IMR-90 (cell line): ENCODE results near the gene SHROOM4. TPM values are rescaled to one million over a fixed set of nuclear protein-coding genes. Genes with fewer than 3 reads are reported as not detected.

ENCODE experiments used
- ATAC-seq: fragments of 200-7000 bp; cut with Tn5 transposase; 2 replicates; pipeline ENCODE4 v1.9.1; 2020; ENCODE audit warnings: low read depth, mild to moderate bottlenecking, moderate library complexity
- BruUV-seq: library from RNA; stranded (reverse); fragments of 400-500 nt; replicated peaks from 2 replicates; lab custom pipeline; 2021; lab: Mats Ljungman, UMichigan
- CTCF ChIA-PET: fragments of 300-600 bp; formaldehyde crosslinking; extraction: SDS; loops from one replicate; lab custom pipeline; 2021; ENCODE audit warnings: antibody characterized with exemption; lab: Yijun Ruan, JAX
- POLR2A ChIA-PET: fragments of 300-600 bp; sonication (Branson Sonifier 250); formaldehyde crosslinking; loops from one replicate; lab custom pipeline; 2022; ENCODE audit warnings: antibody characterized with exemption; ENCODE audit not compliant: unreplicated experiment; lab: Charles Lee
- DNase-seq: peaks from one replicate; pipeline ENCODE4 v3.0.0; 2013
- H2AFZ ChIP-seq: replicated peaks from 2 replicates; pipeline ENCODE3; 2013; ENCODE audit warnings: low read length, mild to moderate bottlenecking; ENCODE audit not compliant: poor library complexity
- H2AK5ac ChIP-seq: 2 replicates; pipeline ENCODE4 v1.6.1; 2013; ENCODE audit warnings: low read depth, low read length, inconsistent platforms
- H2AK9ac ChIP-seq: replicated peaks from 2 replicates; pipeline ENCODE3; 2013; ENCODE audit warnings: mild to moderate bottlenecking, low read depth, low read length, moderate library complexity; ENCODE audit not compliant: poor library complexity
- H2BK120ac ChIP-seq: 2 replicates; pipeline ENCODE4 v1.6.1; 2013; ENCODE audit warnings: low read depth, low read length, inconsistent platforms
- H2BK15ac ChIP-seq: 3 replicates; pipeline ENCODE4 v1.6.1; 2013; ENCODE audit warnings: low read depth, low read length, inconsistent platforms
- H2BK20ac ChIP-seq: 2 replicates; pipeline ENCODE4 v1.6.1; 2013; ENCODE audit warnings: low read depth, mild to moderate bottlenecking, inconsistent platforms, low read length, moderate library complexity
- H2BK5ac ChIP-seq: 2 replicates; pipeline ENCODE4 v1.6.1; 2013; ENCODE audit warnings: mild to moderate bottlenecking, low read depth, low read length, inconsistent platforms; ENCODE audit not compliant: poor library complexity, severe bottlenecking
- H3K14ac ChIP-seq: replicated peaks from 2 replicates; pipeline ENCODE4 v1.6.1; 2013; ENCODE audit warnings: low read depth, low read length, inconsistent platforms
- H3K18ac ChIP-seq: 2 replicates; pipeline ENCODE4 v1.6.1; 2013; ENCODE audit warnings: low read depth, low read length, control low read depth
- H3K23ac ChIP-seq: 2 replicates; pipeline ENCODE4 v1.6.1; 2013; ENCODE audit warnings: low read depth, low read length, inconsistent platforms
- H3K27ac ChIP-seq: 2 replicates; pipeline ENCODE4 v1.5.1; 2013; ENCODE audit warnings: mild to moderate bottlenecking, control low read depth, low read length; ENCODE audit not compliant: insufficient read depth
- H3K27me3 ChIP-seq: 2 replicates; pipeline ENCODE4 v1.6.1; 2013; ENCODE audit warnings: low read length; ENCODE audit not compliant: control insufficient read depth, insufficient read depth
- H3K36me3 ChIP-seq: 2 replicates; pipeline ENCODE4 v1.6.1; 2013; ENCODE audit warnings: low read length, mixed read lengths; ENCODE audit not compliant: control insufficient read depth, insufficient read depth
- H3K4ac ChIP-seq: 2 replicates; pipeline ENCODE4 v1.6.1; 2013; ENCODE audit warnings: low read depth, low read length, inconsistent platforms
- H3K4me1 ChIP-seq: 2 replicates; pipeline ENCODE4 v1.6.1; 2013; ENCODE audit warnings: low read length, mixed read lengths; ENCODE audit not compliant: control insufficient read depth, insufficient read depth
- H3K4me2 ChIP-seq: 2 replicates; pipeline ENCODE4 v1.6.1; 2013; ENCODE audit warnings: low read depth, mild to moderate bottlenecking, control low read depth, low read length, moderate library complexity
- H3K4me3 ChIP-seq: 2 replicates; pipeline ENCODE4 v1.5.1; 2013; ENCODE audit warnings: low read depth, mild to moderate bottlenecking, control low read depth, low read length, moderate library complexity; ENCODE audit not compliant: insufficient read depth
- H3K56ac ChIP-seq: 2 replicates; pipeline ENCODE4 v1.6.1; 2013; ENCODE audit warnings: low read length, inconsistent platforms; ENCODE audit not compliant: insufficient read depth; ENCODE audit errors: extremely low read depth
- H3K79me1 ChIP-seq, 2 experiments: 2 replicates each; pipeline ENCODE4 v1.6.1; 2013; ENCODE audit warnings: low read length in 2 of 2, inconsistent platforms in 1 of 2, low read depth in 1 of 2
- H3K9ac ChIP-seq: 2 replicates; pipeline ENCODE4 v1.6.1; 2013; ENCODE audit warnings: low read depth, low read length, control low read depth
- H3K9me1 ChIP-seq: 2 replicates; pipeline ENCODE4 v1.6.1; 2013; ENCODE audit warnings: low read length, inconsistent platforms; ENCODE audit not compliant: insufficient read depth
- H3K9me3 ChIP-seq: 2 replicates; pipeline ENCODE4 v1.6.1; 2013; ENCODE audit warnings: low read length; ENCODE audit not compliant: control insufficient read depth, insufficient read depth
- H4K20me1 ChIP-seq: 2 replicates; pipeline ENCODE4 v1.6.1; 2013; ENCODE audit warnings: low read length, inconsistent platforms; ENCODE audit not compliant: insufficient read depth
- H4K5ac ChIP-seq: 2 replicates; pipeline ENCODE4 v1.6.1; 2013; ENCODE audit warnings: mild to moderate bottlenecking, low read depth, low read length, control low read depth
- H4K8ac ChIP-seq, 2 experiments: 2 replicates each; pipeline ENCODE4 v1.6.1; 2013; ENCODE audit warnings: low read depth in 2 of 2, low read length in 2 of 2, control low read depth in 1 of 2, inconsistent platforms in 1 of 2
- H4K91ac ChIP-seq: 2 replicates; pipeline ENCODE4 v1.6.1; 2013; ENCODE audit warnings: low read depth, low read length, inconsistent platforms; ENCODE audit not compliant: insufficient read depth
- BHLHE40 ChIP-seq: fragments of 150-350 bp; IDR thresholded peaks from 2 replicates; pipeline ENCODE4 v1.6.1; 2016; ENCODE audit warnings: mild to moderate bottlenecking, low read depth, low read length
- CEBPB ChIP-seq: IDR thresholded peaks from 2 replicates; pipeline ENCODE4 v1.6.1; 2012; ENCODE audit warnings: low read depth, low read length, improper control_type of control experiment
- CHD1 ChIP-seq: IDR thresholded peaks from 2 replicates; pipeline ENCODE4 v1.6.1; 2012; ENCODE audit warnings: low read depth, low read length, improper control_type of control experiment
- FOS ChIP-seq: fragments of 150-350 bp; IDR thresholded peaks from 2 replicates; pipeline ENCODE4 v1.6.1; 2016; ENCODE audit warnings: low read depth, low read length
- MAFK ChIP-seq: IDR thresholded peaks from 2 replicates; pipeline ENCODE4 v1.6.1; 2012; ENCODE audit warnings: low read depth, low read length, improper control_type of control experiment
- MAZ ChIP-seq: IDR thresholded peaks from 2 replicates; pipeline ENCODE4 v1.6.1; 2012; ENCODE audit warnings: low read depth, mild to moderate bottlenecking, low read length, improper control_type of control experiment, moderate library complexity, borderline replicate concordance
- NFE2L2 ChIP-seq: fragments of 150-350 bp; IDR thresholded peaks from 2 replicates; pipeline ENCODE4 v1.6.1; 2016; ENCODE audit warnings: low read depth, mild to moderate bottlenecking, low read length
- RAD21 ChIP-seq: IDR thresholded peaks from 2 replicates; pipeline ENCODE4 v1.6.1; 2012; ENCODE audit warnings: low read length, improper control_type of control experiment
- RCOR1 ChIP-seq: IDR thresholded peaks from 2 replicates; pipeline ENCODE4 v1.6.1; 2012; ENCODE audit warnings: mild to moderate bottlenecking, low read length, improper control_type of control experiment; ENCODE audit not compliant: insufficient replicate concordance
- RFX5 ChIP-seq: IDR thresholded peaks from 2 replicates; pipeline ENCODE4 v1.8.0; 2012; ENCODE audit warnings: low read depth, mild to moderate bottlenecking, low read length, moderate library complexity
- WGBS, 2 experiments: methylation state at CpG; one replicate each; pipeline versions ENCODE4 v1.1.5 to v1.1.7; 2013; ENCODE audit warnings: missing lambda C conversion rate in 2 of 2; ENCODE audit not compliant: insufficient read length in 1 of 2; ENCODE audit errors: extremely low coverage in 2 of 2; 5-methylcytosine and 5-hydroxymethylcytosine counted together
- dilution Hi-C: fragments of 300-500 bp; cut with HindIII; formaldehyde crosslinking; loops from one replicate; pipeline ENCODE4 v1.14.3; 2018; ENCODE audit warnings: low sequenced_read_pairs; ENCODE audit not compliant: unreplicated experiment
- in situ Hi-C: fragments of 300-500 bp; cut with MboI; formaldehyde crosslinking; loops from 3 replicates; pipeline ENCODE4 v1.14.3; 2019; ENCODE audit warnings: low sequenced_read_pairs, inconsistent platforms, mixed read lengths
- intact Hi-C: fragments of 100-400 bp; cut with micrococcal nuclease; formaldehyde crosslinking; loops from 2 replicates; pipeline ENCODE4 v1.10.0; 2022
- polyA plus RNA-seq, 3 experiments: library from polyadenylated mRNA; depleted of rRNA; stranded (reverse); fragments of >200 nt; gene quantifications; 2 replicates each; pipeline ENCODE4 v1.2.3, GENCODE V29; 2012; ENCODE audit warnings: low replicate concordance in 1 of 3
- total RNA-seq: library from RNA; depleted of rRNA; stranded (reverse); fragments of >200 nt; gene quantifications from 2 replicates; pipeline ENCODE4 v1.2.3, GENCODE V29; 2012
- TF ChIP-seq, protein P1 (sequence below): conservative IDR thresholded peaks from 2 replicates; pipeline ENCODE4 v1.5.1; 2012; ENCODE audit warnings: mild to moderate bottlenecking, low read depth, low read length, improper control_type of control experiment
- TF ChIP-seq, protein P2 (sequence below): fragments of 150-350 bp; IDR thresholded peaks from 2 replicates; pipeline ENCODE4 v1.6.1; 2016; ENCODE audit warnings: low read depth, mild to moderate bottlenecking, low read length, moderate library complexity, borderline replicate concordance

Gene SHROOM4
- total and polyA plus RNA-seq, 2 of the 4 experiments (the other 2 are of a cell fraction): 1.0 to 2.2 TPM

DNA sequence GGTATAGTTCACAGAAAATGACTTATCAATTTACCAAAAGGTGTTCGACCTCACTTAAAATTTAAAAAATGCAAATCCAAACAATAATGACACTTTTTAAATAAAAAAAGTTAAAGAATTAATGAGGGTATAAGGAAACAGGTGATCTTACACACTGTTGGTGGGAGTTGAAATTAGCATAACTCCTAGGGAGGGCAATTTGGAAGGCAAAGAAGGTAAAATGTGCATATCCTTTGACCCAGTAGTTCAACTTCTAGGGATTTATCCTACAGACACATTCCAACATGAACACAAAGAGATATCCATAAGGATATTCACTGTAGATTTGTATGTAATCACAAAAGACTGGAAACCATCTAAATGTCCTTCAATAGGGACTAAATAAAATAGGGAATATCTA, 199.5 kb downstream of the SHROOM4 start:
- dilution Hi-C loops (no loop called here), intact Hi-C loops (no loop called here), in situ Hi-C loops (no loop called here)
- H3K27me3 ChIP-seq: peaks cover 4% of the 10 kb centered on the region; the same call in 1 of the 2 replicates
- no peak overlapping the region for H2BK15ac ChIP-seq
- H3K9me1 ChIP-seq: no peaks in the 10 kb centered on the region
- no peak overlapping the region for H2AK5ac ChIP-seq
- no TSS peak for BruUV-seq
- H3K23ac ChIP-seq: no peak overlapping the region
- POLR2A ChIA-PET: no interaction called here
- no peak overlapping the region for H3K56ac ChIP-seq
- no peak overlapping the region for H4K5ac ChIP-seq
- H3K18ac ChIP-seq: no peak overlapping the region
- no peak overlapping the region for H3K9ac ChIP-seq
- no peak for DNase-seq
- H3K27ac ChIP-seq: no peak overlapping the region
- H4K20me1 ChIP-seq: no peaks in the 10 kb centered on the region
- CTCF ChIA-PET: no interaction called here
- H3K4ac ChIP-seq: no peak overlapping the region
- H2BK120ac ChIP-seq: no peak overlapping the region
- H3K9me3 ChIP-seq: no peaks in the 10 kb centered on the region
- H3K14ac ChIP-seq: no peak overlapping the region
- ATAC-seq: no peak
- no peak overlapping the region for H4K91ac ChIP-seq
- TF ChIP-seq CHD1 (no peak), CEBPB (no peak), RCOR1 (no peak), RAD21 (no peak), FOS (no peak), BHLHE40 (no peak), NFE2L2 (no peak), MAFK (no peak), MAZ (no peak), RFX5 (no peak)
- TF ChIP-seq, protein P1, sequence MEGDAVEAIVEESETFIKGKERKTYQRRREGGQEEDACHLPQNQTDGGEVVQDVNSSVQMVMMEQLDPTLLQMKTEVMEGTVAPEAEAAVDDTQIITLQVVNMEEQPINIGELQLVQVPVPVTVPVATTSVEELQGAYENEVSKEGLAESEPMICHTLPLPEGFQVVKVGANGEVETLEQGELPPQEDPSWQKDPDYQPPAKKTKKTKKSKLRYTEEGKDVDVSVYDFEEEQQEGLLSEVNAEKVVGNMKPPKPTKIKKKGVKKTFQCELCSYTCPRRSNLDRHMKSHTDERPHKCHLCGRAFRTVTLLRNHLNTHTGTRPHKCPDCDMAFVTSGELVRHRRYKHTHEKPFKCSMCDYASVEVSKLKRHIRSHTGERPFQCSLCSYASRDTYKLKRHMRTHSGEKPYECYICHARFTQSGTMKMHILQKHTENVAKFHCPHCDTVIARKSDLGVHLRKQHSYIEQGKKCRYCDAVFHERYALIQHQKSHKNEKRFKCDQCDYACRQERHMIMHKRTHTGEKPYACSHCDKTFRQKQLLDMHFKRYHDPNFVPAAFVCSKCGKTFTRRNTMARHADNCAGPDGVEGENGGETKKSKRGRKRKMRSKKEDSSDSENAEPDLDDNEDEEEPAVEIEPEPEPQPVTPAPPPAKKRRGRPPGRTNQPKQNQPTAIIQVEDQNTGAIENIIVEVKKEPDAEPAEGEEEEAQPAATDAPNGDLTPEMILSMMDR: no peak
- TF ChIP-seq, protein P2, sequence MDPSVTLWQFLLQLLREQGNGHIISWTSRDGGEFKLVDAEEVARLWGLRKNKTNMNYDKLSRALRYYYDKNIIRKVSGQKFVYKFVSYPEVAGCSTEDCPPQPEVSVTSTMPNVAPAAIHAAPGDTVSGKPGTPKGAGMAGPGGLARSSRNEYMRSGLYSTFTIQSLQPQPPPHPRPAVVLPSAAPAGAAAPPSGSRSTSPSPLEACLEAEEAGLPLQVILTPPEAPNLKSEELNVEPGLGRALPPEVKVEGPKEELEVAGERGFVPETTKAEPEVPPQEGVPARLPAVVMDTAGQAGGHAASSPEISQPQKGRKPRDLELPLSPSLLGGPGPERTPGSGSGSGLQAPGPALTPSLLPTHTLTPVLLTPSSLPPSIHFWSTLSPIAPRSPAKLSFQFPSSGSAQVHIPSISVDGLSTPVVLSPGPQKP: no peak
- no peaks in the 10 kb centered on the region for H3K4me1 ChIP-seq
- no peak overlapping the region for H3K4me2 ChIP-seq
- no peak overlapping the region for H2AK9ac ChIP-seq
- H2AFZ ChIP-seq: no peak overlapping the region
- no peaks in the 10 kb centered on the region for H3K79me1 ChIP-seq
- H3K4me3 ChIP-seq: no peak overlapping the region
- H2BK20ac ChIP-seq: no peak overlapping the region
- no peak overlapping the region for H4K8ac ChIP-seq
- H3K36me3 ChIP-seq: no peaks in the 10 kb centered on the region
- no CpG with 5 or more reads among the region's 1 CpG for WGBS, 2 experiments
- H2BK5ac ChIP-seq: no peak overlapping the region
